ENCODE results near the gene INSYN2A.

INSYN2A gene, protein sequence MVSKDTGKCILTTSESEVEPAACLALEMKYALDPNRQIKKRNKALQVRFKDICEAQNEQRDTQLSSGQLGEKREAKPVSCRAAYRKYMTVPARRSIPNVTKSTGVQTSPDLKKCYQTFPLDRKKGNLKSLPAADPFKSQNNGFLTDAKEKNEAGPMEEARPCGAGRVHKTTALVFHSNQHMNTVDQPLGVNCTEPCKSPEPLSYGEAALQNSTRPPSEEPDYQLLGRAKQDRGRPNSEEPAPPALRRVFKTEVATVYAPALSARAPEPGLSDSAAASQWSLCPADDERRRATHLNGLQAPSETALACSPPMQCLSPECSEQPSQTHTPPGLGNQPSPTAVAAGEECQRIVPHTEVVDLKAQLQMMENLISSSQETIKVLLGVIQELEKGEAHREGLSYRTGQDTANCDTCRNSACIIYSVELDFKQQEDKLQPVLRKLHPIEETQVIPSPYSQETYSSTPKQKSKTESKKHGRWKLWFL

GRCh38 chr10:127196282-127197153 lies at the start of gene INSYN2A:
TSS of gene INSYN2A (minus strand) at chr10:127196591. CDS start at chr10:127176395, 20,196 bp downstream.
- DNase-seq: no peak

- no peak for DNase-seq
Observed at GRCh38 chr10:127245456-127245855, 49.1 kb upstream of the INSYN2A start.

GRCh38 chr10:127243490-127244272 lies 47.3 kb upstream of the INSYN2A start:
- DNase-seq: peak; percentile 56

GRCh38 chr10:127242914-127243313 lies 46.5 kb upstream of the INSYN2A start:
- DNase-seq: no peak

DNA sequence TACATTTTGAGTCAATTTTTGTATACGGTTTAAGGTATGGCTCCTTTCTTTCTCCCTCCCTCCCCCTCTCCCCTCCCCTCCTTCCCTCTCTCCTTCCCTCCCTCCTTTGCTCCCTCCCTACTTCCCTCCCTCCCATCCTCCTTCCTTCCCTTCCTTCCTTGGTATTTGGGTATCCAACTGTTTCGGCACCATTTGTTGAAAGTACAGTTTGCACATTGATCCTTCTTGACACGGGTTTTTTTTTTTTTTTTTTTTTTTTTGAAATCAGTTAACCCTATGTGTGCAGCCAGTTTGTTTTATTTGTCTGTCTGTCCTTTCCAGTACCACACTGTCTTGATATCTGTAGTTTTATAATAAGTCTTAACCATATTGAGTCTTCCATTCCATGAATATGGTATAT lies 39.9 kb upstream of the INSYN2A start:
- no peak for DNase-seq

DNA sequence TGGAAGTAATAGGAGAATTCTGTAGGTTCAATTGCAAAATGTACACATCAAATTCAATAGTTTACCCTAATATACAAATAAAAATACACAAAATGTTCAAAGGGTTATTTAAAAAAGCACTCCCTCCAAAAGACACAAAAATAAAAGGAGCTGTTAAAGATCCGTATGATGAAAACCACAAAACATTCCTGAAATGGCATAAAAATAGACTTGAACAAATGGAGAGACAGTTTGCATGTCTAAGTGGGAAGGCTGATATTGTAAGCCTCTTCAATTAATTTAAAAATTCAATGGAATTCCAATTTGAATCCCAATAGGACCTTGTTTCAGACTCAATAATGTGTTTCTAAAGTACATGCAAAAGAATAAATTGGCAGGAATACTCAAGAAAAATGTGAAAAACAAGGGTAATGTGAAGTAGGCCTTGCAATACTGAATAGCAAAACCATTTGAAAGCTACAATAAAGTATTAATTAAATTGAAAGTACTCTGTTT lies 38.0 kb upstream of the INSYN2A start:
- DNase-seq: no peak

DNA sequence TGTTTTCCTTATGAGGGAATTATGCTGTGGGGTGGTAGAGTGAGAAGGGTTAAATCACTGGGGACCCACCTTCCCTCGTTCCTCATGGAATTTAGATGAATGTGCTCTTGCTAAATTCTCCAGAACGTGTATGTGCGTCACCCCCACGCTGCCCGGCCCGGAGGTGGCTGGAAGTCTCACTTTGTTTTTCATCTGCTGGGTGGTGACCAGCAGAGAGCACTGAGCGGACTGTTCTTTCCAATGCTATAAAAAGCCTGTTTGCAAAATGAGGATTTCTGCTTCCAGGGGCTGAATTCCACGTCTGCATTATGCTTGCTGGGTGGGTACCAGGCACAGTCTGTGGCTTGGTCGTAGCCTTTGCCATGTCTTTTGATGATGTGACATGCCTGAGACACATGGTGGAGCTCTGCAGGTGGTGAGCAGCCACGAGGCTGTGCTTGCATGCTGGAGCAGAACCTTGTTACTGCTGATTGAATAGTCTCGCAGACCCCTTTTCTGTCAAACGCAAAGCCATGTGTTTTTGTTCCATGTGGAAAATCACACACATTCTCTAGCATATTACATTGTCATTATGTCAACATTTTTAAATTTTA lies 31.9 kb upstream of the INSYN2A start:
- DNase-seq: no peak

GRCh38 chr10:127227663-127228062 lies 31.3 kb upstream of the INSYN2A start:
- DNase-seq: no peak

DNA sequence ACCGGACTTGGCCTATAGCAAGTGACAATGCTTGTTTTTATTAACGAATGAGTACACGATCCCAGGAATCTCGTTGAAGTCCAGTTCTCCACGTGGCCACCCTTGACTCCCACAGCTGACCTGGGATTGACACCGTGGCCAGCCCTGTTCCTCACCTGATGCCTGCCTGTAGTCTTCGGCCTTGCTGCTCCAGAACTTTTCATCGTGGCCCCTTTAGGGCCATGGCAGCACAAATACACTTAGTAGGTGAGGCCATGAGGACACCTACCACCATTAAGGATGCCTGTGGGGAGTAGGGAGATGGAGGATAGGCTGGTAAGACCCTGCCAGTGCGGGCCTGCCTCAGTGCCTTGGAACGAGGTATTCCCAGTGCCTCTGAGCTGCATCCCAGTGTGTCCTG lies 30.6 kb upstream of the INSYN2A start:
- DNase-seq: no peak

DNA sequence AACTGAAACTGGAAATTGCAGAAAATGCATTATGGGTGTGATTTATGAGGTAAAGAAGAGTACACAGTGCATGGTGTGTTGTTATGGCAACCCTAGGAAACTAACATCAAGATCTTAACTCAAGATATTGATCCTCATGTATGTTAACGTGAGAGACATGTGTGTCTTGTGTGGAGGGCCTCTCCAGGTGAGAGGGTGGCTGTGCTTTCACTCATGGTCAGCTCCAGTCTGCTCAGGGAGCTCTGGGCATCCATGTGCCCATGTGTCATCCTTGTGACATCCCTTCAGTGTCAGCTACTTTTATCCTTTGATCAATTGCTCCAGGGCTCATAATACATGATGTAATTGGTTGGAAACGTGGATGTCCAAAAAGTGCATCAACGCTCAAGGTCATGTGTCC lies 24.9 kb upstream of the INSYN2A start:
- DNase-seq: no peak

DNA sequence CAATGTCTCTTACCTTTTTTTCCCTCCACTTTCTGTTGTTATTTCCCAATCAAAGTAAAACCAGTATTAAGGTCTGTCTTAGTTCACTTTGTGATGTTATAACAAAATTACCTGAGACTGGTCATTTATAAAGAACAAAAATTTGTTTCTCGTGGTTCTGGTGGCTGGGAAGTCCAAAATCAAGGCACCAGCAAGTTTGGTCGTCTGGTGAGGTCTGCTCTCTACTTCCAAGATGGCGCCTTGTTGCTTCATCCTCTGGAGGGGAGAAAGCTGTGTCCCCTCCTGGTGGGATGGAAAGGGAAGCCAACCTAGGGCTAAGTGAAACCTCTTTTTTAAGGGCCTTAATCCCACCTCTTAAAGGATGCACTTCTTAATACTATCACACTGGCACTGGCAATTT lies 22.3 kb upstream of the INSYN2A start:
- DNase-seq: no peak

GRCh38 chr10:127216786-127217185 lies 20.4 kb upstream of the INSYN2A start:
- DNase-seq: no peak

GRCh38 chr10:127216274-127216673 lies 19.9 kb upstream of the INSYN2A start:
- no peak for DNase-seq

GRCh38 chr10:127215866-127216265 lies 19.5 kb upstream of the INSYN2A start:
- no peak for DNase-seq

DNA sequence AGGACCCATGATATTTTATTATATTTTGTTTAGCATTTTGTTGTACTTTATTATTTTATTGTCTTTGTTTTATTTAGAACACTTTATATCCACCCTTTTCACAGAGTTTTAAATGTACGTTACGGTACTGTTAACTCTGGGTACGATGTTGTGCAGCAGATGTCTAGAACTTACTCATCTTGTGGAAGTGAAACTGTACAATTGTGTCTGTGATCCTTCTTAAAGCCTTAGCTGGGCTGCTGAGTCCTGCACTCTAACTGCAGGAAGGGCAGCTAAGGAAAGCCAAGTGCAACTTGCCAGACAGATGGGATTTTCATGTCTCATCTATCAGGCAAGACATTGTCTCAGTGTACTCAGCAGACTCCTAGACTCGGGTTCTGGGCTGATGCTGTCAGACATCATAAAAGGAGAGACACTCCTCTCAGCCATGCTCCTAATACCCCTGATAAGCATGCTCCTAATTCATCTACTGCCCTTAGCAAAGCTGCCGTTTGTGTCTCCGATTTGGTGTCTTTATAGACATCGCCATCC lies 14.6 kb upstream of the INSYN2A start:
- DNase-seq: no peak

DNA sequence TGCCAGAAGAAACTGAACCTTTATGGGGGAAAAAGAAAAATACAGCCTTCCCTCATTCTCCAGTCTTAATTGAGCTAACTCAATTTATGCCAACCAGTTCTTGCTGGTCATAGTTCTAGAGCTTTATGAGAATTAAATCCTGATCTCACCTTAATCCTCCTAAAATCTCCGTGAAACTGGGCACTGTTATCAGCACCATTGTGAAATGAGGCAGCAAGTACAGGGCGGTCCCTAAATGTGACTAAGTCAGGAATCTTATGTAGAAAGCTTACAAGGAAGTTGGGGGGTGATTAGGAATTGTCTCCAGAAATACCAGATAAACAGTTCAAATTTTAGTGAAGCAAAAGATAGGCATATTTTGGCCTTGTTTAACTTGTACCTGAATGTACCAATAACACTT lies 10.7 kb upstream of the INSYN2A start:
- no peak for DNase-seq

- no peak for DNase-seq
Observed at GRCh38 chr10:127203067-127203466, 6.7 kb upstream of the INSYN2A start.

GRCh38 chr10:127200646-127201045 lies 4.3 kb upstream of the INSYN2A start:
- DNase-seq: no peak

DNA sequence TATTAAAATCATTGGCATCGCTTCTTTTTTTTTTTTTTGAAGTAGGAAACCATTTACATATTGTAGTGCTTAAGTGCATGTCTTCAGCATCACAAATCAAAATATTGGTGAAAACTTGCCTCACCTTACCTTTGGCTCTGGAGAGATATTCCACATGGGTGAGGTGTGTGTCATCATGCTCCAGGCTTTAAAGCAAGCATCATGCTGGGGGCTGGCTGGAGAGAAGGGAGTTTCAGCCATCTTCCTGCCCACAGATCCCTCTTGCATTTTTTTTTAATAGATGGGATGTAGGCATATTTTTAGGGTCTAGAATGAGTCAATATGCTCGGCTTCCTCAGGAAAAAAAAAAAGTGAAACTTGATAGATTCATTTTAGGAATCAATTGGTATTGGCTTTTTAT lies 2.3 kb upstream of the INSYN2A start:
- no peak for DNase-seq

DNA sequence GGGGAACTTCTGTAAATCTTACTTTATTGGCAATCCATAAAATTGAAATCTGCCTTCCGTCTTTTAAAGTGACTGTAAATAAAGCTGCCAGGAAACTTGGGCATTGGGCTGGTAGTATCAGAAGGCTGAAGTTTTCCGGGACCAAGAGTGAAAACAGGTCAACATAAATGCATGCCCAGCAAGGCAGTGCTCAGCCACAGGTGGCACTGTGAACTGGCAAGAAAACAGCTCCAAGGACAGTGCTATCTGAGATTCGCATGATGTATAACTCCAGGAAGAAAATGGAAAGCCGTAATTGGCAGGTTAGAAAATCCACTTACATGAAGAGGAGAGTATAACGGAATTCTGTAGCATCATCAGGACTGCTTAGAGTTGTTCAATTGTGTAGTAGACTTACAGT lies 1.9 kb upstream of the INSYN2A start:
- DNase-seq: no peak

DNA sequence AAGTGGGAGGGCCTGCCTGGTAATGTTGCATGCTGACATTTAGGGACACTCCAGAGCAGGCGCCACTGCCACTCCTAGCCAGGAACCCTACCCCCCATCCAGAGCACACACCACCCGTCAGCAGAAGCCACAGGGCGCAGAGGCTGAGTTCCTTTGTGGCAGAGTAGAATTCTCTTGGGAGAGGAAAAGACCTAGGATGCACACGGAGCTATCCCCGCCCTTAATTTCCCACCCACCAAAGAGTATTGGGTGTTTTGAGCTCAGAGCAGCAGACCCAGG lies 702 bp upstream of the INSYN2A start:
- no peak for DNase-seq

- no peak for DNase-seq
Observed at GRCh38 chr10:127195571-127196281, 665 bp downstream of the INSYN2A start.
